Mammary epithelial cell (primary cell): ENCODE measurements around the gene CCT5.

Source experiments
- CTCF ChIP-seq, 2 donors: IDR thresholded peaks in 1 of 2; conservative IDR thresholded peaks in 1 of 2; 2 replicates each; pipeline ENCODE4 v1.5.1; 2011 to 2012; ENCODE audit warnings: inconsistent platforms in 2 of 2, low read length in 2 of 2, mild to moderate bottlenecking in 2 of 2, control low read depth in 1 of 2, low read depth in 1 of 2; ENCODE audit not compliant: insufficient read depth in 1 of 2; ENCODE audit errors: extremely low read depth in 1 of 2
- EZH2 ChIP-seq: IDR thresholded peaks from 2 replicates; pipeline ENCODE4 v1.6.1; 2012; ENCODE audit warnings: low read length, inconsistent platforms, borderline replicate concordance

DNA sequence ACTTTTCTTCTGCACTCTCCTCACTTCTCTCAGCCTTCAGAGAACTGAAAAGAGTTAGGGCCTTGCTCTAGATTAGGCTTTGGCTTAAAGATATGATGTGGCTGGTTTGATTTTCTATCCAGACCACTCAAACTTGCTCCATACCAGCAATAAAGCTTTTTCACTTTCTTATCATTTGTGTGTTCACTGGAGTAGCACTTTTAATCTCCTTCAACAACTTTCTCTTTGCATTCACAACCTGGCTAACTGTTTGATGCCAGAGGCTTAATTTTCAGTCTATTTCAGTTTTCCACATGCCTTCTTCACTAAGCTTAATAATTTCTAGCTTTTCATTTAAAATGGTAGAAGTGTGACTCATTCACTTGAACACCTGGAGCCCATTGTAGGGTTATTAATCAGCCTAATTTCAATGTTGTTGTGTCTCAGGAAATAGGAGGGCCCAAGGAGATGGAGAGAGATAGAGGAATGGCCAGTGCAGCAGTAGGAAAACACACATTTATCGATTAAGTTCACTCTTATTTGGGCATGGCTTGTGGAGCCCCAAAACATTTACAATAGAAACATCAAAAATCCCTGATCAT lies 6.3 kb upstream of the CCT5 start:
- TF ChIP-seq CTCF (conservative IDR thresholded peaks at IDR 0.05 in 1 of 2, IDR thresholded peaks at IDR 0.05 in 1 of 2; ENCODE audit: extremely low read depth in 1 of 2, insufficient read depth in 1 of 2, low read depth in 1 of 2, low read length in 2 of 2), result no peak
- no peak for TF ChIP-seq EZH2
